IPS DF 6.9 (cell line): ENCODE measurements around the gene RMDN3.
A peak's percentile ranks its signal among the peaks of the same experiment; 100 is the strongest.

Experiments
- DNase-seq: peaks from one replicate; pipeline ENCODE4 v3.0.0-alpha.2; 2013; ENCODE audit warnings: low read depth, low spot score
- H3K27ac ChIP-seq: one replicate; pipeline ENCODE4 v1.5.1; 2013; ENCODE audit warnings: low read length, control low read depth
- H3K27me3 ChIP-seq: 2 replicates; pipeline ENCODE4 v1.6.1; 2013; ENCODE audit warnings: mild to moderate bottlenecking, low read length; ENCODE audit not compliant: control insufficient read depth, insufficient read depth
- H3K36me3 ChIP-seq: 2 replicates; pipeline ENCODE4 v1.6.1; 2013; ENCODE audit warnings: low read length; ENCODE audit not compliant: control insufficient read depth, insufficient read depth
- H3K4me1 ChIP-seq: 2 replicates; pipeline ENCODE4 v1.6.1; 2013; ENCODE audit warnings: low read length; ENCODE audit not compliant: control insufficient read depth, insufficient read depth
- H3K4me3 ChIP-seq: 2 replicates; pipeline ENCODE4 v1.5.1; 2013; ENCODE audit warnings: mild to moderate bottlenecking, low read length
- H3K9me3 ChIP-seq: 2 replicates; pipeline ENCODE4 v1.6.1; 2013; ENCODE audit warnings: low read length, inconsistent platforms; ENCODE audit not compliant: control insufficient read depth, insufficient read depth
- WGBS: extraction: QIAGEN DNeasy Blood & Tissue Kit; methylation state at CpG from one replicate; pipeline ENCODE4 v1.1.7; 2013; ENCODE audit warnings: mixed read lengths, missing lambda C conversion rate; ENCODE audit not compliant: insufficient read length, insufficient coverage; 5-methylcytosine and 5-hydroxymethylcytosine counted together

The RMDN3 gene

DNA sequence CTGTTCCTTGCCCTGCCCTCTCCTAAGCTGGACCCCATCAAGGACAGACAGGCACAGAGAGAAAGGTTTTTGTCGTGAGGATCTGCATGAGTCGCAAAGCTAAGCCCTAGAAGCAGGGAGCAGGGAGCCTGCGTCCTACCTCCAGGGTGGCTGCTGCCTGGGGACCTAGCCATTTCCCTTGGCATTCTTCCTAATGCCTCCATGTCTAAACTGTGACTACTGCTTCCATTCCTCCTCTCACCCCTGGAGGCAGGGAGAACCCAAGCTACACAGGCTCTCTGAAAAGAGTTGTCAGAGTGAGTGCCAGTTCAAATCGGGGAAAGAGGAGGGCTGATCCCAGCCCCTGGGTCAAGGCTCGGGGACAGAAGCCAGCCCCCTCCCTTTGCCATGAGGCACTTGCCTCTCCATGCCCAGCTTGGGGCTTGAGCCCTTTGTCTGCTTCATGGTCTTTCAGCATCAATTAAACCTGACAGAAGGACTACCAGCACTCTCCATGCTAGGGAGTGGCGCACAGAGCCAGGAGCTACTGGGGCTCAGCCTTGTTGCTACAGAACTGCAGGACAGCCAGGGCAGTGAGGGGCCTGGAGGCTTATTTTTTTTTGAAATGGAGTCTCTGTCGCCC is 11.3 kb upstream of the RMDN3 start:
- Histone ChIP-seq H3K4me3 (no peak overlapping the region), H3K9me3 (no peaks in the 10 kb centered on the region), H3K36me3 (no peaks in the 10 kb centered on the region), H3K27me3 (no peaks in the 10 kb centered on the region), H3K4me1 (peaks cover 13% of the 10 kb centered on the region), H3K27ac (no peak overlapping the region)
- no CpG with 5 or more reads among the region's 7 CpGs for WGBS
- no peak for DNase-seq

DNA sequence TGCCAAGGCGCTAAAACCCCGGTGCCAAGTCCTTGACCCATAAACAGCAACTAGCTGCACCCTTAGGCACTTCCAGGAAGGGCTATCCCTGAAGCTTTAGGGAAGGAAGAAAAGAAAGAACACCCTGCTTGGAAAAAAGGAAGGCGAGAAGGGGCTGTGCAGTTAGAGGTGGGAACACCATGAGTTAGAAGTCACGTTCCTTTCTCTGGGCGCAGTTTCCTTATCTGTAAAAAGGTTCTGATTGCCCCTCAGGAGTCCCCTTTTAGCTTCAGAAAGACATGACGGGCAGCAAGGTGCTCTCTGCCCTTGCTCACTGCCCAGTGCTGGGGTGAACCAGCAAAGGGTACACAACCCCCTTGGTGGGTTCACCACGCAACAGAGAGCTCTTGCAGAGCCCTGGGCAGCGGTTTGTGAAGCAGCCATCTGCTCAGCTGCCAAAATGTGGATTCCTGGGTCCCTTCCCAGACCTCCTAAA is 9.6 kb upstream of the RMDN3 start:
- Histone ChIP-seq H3K4me1 (peaks cover 13% of the 10 kb centered on the region), H3K27me3 (no peaks in the 10 kb centered on the region), H3K36me3 (no peaks in the 10 kb centered on the region), H3K4me3 (peak overlapping the region; percentile 61; the same call in 1 of the 2 replicates), H3K27ac (no peak overlapping the region), H3K9me3 (no peaks in the 10 kb centered on the region)
- DNase-seq = no peak
- no CpG with 5 or more reads among the region's 8 CpGs for WGBS

DNA sequence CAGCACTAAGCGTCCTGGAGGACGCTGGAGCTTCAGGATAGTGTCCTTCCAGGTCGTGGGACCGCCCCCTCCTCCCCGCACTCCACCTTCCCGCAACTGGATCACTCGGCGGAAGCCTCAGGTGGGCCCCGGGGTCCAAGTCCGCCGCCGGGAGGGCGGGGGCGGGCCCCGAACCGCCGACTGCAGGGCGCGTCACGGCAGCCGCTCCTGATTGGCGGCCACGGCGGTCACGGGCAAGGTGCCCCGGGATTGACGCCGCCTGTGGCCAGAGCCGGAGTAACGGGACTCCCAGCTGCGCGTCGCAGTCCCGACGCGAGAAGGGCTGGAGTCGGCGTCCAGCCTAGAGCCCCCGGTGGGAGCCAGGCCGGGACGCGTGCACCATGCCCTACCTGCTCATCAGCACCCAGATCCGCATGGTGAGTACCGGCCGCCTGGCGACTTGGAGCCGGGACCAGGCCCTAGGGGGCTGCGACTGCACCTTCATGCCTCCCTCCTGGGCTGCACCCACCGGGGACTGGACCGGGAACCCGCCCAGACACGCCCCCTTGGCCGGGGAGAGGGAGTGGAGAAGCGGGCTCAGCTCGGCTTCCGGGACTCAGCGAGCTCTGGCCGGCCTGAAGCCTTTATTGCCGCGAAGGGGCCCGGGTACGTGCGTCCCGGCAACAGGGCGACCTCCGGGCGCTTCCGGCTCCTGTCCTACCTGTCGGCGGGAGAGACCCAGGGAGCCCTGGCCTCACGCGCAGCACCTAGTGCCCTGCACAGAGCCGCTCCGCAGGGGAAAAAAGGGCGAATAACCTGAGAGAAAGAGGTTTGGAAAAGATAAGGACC is 9.0 kb upstream of the RMDN3 start, which contains the start of gene GCHFR:
Gene GCHFR (plus strand): TSS at position 268 of the 828 bp plus-strand sequence. CDS start 113 bp downstream, at position 381.
- Histone ChIP-seq H3K4me3 (peak within 1 kb of the TSS; percentile 61; the same call in 1 of the 2 replicates), H3K4me1 (peaks cover 13% of the 10 kb centered on the region), H3K27me3 (no peaks in the 10 kb centered on the region), H3K27ac (no peak within 1 kb of the TSS), H3K9me3 (no peaks in the 10 kb centered on the region), H3K36me3 (no peaks in the 10 kb centered on the region)
- no CpG with 5 or more reads among the region's 75 CpGs for WGBS
- DNase-seq = no peak

DNA sequence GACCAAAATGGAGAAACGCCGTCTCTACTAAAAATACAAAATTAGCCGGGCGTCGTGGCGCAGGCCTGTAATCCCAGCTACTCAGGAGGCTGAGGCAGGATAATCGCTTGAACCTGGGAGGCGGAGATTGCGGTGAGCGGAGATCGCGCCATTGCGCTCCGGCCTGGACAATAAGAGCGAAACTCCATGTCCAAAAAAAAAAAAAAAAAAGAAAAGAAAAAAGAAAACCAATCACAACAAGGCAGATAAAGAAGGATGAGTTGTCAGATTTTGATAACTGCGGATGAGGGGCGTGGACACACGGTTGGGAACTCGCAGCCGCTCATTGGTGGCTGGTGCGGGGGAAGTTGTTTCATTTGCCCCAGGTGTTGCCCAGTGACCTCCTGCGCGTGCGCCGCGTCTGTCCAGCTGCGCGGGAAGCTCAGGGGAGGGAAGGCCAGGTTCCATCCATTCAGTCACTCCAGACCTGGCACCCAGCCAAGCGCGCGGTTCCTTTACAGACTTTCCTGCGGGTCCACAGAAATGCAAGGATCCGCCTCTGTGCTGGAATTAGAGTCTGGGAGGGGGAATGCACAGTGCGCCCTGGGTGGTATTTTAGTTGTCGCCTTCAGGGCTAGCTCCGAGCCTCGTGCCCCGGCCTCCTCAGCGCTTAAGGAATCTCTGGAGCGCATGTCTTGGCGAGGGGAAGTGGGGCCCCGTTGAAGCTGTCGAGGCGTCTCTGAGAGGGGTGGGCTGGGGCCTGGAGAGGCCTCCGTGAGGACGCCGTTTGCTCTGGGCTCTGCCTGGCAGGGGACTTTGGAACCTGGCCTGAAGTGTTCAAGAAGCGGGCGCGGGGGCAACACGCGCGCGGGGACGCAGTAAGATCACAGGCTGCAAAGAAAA is 8.1 kb upstream of the RMDN3 start:
- DNase-seq = no peak
- Histone ChIP-seq H3K4me1 (peaks cover 13% of the 10 kb centered on the region), H3K9me3 (no peaks in the 10 kb centered on the region), H3K27ac (no peak overlapping the region), H3K4me3 (peak overlapping the region; percentile 61; the same call in 1 of the 2 replicates), H3K27me3 (no peaks in the 10 kb centered on the region), H3K36me3 (no peaks in the 10 kb centered on the region)
- WGBS = no CpG with 5 or more reads among the region's 55 CpGs

DNA sequence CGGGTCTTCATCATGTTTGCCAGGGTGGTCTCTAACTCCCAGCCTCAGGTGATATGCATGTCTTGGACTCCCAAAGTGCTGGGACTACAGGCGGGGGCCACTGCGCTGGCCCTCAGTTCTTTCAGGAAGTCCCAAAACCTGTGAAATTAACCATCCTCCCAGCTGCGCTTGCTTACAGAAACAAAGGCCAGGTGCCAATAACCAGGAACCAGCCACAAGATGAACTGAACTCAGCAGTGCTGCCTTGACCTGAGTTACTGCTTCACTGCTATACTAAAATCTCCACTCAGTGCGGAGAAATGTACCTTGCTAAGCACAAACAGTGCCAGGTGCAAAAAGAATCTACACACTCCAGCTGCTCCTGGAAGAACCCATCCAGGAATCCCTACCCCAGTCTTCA is 4.9 kb upstream of the RMDN3 start:
- no peaks in the 10 kb centered on the region for H3K9me3 ChIP-seq
- H3K27me3 ChIP-seq = no peaks in the 10 kb centered on the region
- WGBS = no CpG with 5 or more reads among the region's 5 CpGs
- no peak for DNase-seq
- no peak overlapping the region for H3K27ac ChIP-seq
- no peak overlapping the region for H3K4me3 ChIP-seq
- H3K36me3 ChIP-seq = no peaks in the 10 kb centered on the region
- H3K4me1 ChIP-seq = peaks cover 3% of the 10 kb centered on the region; the same call in 1 of the 2 replicates

GRCh38 chr15:40756938-40757337 is 1.9 kb upstream of the RMDN3 start:
- no peaks in the 10 kb centered on the region for H3K36me3 ChIP-seq
- no CpG with 5 or more reads among the region's 6 CpGs for WGBS
- no peak overlapping the region for H3K4me3 ChIP-seq
- H3K9me3 ChIP-seq = no peaks in the 10 kb centered on the region
- no peak for DNase-seq
- H3K27ac ChIP-seq = no peak overlapping the region
- H3K27me3 ChIP-seq = no peaks in the 10 kb centered on the region
- H3K4me1 ChIP-seq = no peaks in the 10 kb centered on the region

DNA sequence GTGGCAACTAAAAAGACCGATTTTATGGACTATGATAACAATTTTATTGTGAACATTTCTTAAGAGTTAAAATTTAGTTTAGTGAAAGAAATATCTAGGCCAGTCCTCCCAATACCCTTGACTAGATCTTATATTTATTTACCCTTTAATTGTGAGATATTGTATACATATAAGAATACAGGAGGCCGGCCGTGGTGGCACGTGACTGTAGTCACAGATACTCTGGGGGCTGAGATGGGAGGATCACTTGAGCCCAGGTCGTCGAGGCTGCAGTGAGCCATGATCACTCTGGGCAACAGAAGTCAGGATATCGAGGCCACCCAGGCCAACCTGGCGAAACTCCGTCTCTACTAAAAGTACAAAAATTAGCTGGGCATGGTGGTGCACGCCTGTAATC is 756 bp upstream of the RMDN3 start:
- Histone ChIP-seq H3K27ac (no peak overlapping the region), H3K4me3 (no peak overlapping the region), H3K4me1 (no peaks in the 10 kb centered on the region), H3K27me3 (no peaks in the 10 kb centered on the region), H3K36me3 (no peaks in the 10 kb centered on the region), H3K9me3 (no peaks in the 10 kb centered on the region)
- no peak for DNase-seq
- WGBS = no CpG with 5 or more reads among the region's 10 CpGs

GRCh38 chr15:40754574-40754882 is 526 bp downstream of the RMDN3 start:
- H3K4me1 ChIP-seq = no peaks in the 10 kb centered on the region
- no peaks in the 10 kb centered on the region for H3K9me3 ChIP-seq
- no peaks in the 10 kb centered on the region for H3K36me3 ChIP-seq
- no peak overlapping the region for H3K27ac ChIP-seq
- H3K4me3 ChIP-seq = peak overlapping the region; percentile 70; the same call in 1 of the 2 replicates
- DNase-seq = no peak
- H3K27me3 ChIP-seq = no peaks in the 10 kb centered on the region
- no CpG with 5 or more reads among the region's 22 CpGs for WGBS

- Histone ChIP-seq H3K27me3 (no peaks in the 10 kb centered on the region), H3K9me3 (no peaks in the 10 kb centered on the region), H3K4me1 (no peaks in the 10 kb centered on the region), H3K36me3 (no peaks in the 10 kb centered on the region), H3K27ac (no peak overlapping the region), H3K4me3 (no peak overlapping the region)
- no peak for DNase-seq
- WGBS = no CpG with 5 or more reads among the region's 12 CpGs
Observed at GRCh38 chr15:40751745-40752144, 3.3 kb downstream of the RMDN3 start.

GRCh38 chr15:40750885-40751284 is 4.2 kb downstream of the RMDN3 start:
- H3K4me3 ChIP-seq = no peak overlapping the region
- H3K9me3 ChIP-seq = no peaks in the 10 kb centered on the region
- no peaks in the 10 kb centered on the region for H3K27me3 ChIP-seq
- DNase-seq = no peak
- no CpG with 5 or more reads among the region's 4 CpGs for WGBS
- no peak overlapping the region for H3K27ac ChIP-seq
- no peaks in the 10 kb centered on the region for H3K36me3 ChIP-seq
- no peaks in the 10 kb centered on the region for H3K4me1 ChIP-seq
